Tibial artery (tissue), 4 donors: ENCODE data around the gene NCOR1.
A peak's percentile ranks its signal among the peaks of the same experiment; 100 is the strongest.
"Not testable (repeated sequence)": the region's sequence is repeated elsewhere in the genome, so short reads cannot be mapped to it uniquely, and the experiment has no call there.

Experiments
- DNase-seq, 2 donors: peaks; one replicate each; pipeline ENCODE4 v3.0.0-alpha.2; 2019
- H3K27ac ChIP-seq, 2 donors: fragments of 200-600 bp; sonication (generic) in 1 of 2; 1 replicate in 1 of 2; 2 replicates in 1 of 2; pipeline ENCODE4 v1.5.1; 2018 to 2019; ENCODE audit warnings: mild to moderate bottlenecking in 1 of 2
- H3K27me3 ChIP-seq, 2 donors: fragments of 200-600 bp; sonication (generic) in 1 of 2; one replicate each; pipeline versions ENCODE4 v1.5.1 to v1.6.0; 2016 to 2019
- H3K36me3 ChIP-seq, 3 donors: fragments of 200-600 bp; sonication (generic) in 2 of 3; one replicate each; pipeline ENCODE4 v1.5.1; 2016 to 2019; ENCODE audit warnings: mild to moderate bottlenecking in 2 of 3
- H3K4me1 ChIP-seq, 4 donors: fragments of 200-600 bp; sonication (generic) in 2 of 4; 1 replicate in 3 of 4; 2 replicates in 1 of 4; pipeline ENCODE4 v1.5.1; 2016 to 2019
- H3K4me3 ChIP-seq, 2 donors: fragments of 200-600 bp; sonication (generic) in 1 of 2; 1 replicate in 1 of 2; 2 replicates in 1 of 2; pipeline ENCODE4 v1.5.1; 2018 to 2019; ENCODE audit warnings: mild to moderate bottlenecking in 2 of 2
- H3K9me3 ChIP-seq, 3 donors: fragments of 200-600 bp; sonication (generic) in 1 of 3; one replicate each; pipeline ENCODE4 v1.5.1; 2016 to 2019
- intact Hi-C: fragments of 100-400 bp; cut with DNase I; formaldehyde crosslinking; loops from one replicate; pipeline ENCODE4 v1.15.0; 2023; ENCODE audit warnings: low total_unique reads
- TF ChIP-seq, protein P1 (sequence below), 2 experiments: fragments of 200-600 bp in 1 of 2; fragments of 450-650 bp in 1 of 2; IDR thresholded peaks; one replicate each; pipeline ENCODE4 v1.5.1; 2017 to 2019; ENCODE audit warnings: antibody characterized with exemption in 2 of 2, mild to moderate bottlenecking in 1 of 2, moderate library complexity in 1 of 2

NCOR1 gene

GRCh38 chr17:16215002-16215272, 397 bp downstream of the NCOR1 start:
- Histone ChIP-seq H3K27ac (peak overlapping the region; percentile 97 to 99), H3K36me3 (peaks cover 0 to 7% (median 0%) of the 10 kb centered on the region in 3 donors), H3K4me3 (peak overlapping the region; percentile 93 to 96), H3K27me3 (no peaks in the 10 kb centered on the region), H3K9me3 (no peaks in the 10 kb centered on the region), H3K4me1 (peaks cover 0 to 53% (median 24%) of the 10 kb centered on the region in 4 donors)
- peak; percentile 27 to 74 for DNase-seq
- TF ChIP-seq, protein P1, sequence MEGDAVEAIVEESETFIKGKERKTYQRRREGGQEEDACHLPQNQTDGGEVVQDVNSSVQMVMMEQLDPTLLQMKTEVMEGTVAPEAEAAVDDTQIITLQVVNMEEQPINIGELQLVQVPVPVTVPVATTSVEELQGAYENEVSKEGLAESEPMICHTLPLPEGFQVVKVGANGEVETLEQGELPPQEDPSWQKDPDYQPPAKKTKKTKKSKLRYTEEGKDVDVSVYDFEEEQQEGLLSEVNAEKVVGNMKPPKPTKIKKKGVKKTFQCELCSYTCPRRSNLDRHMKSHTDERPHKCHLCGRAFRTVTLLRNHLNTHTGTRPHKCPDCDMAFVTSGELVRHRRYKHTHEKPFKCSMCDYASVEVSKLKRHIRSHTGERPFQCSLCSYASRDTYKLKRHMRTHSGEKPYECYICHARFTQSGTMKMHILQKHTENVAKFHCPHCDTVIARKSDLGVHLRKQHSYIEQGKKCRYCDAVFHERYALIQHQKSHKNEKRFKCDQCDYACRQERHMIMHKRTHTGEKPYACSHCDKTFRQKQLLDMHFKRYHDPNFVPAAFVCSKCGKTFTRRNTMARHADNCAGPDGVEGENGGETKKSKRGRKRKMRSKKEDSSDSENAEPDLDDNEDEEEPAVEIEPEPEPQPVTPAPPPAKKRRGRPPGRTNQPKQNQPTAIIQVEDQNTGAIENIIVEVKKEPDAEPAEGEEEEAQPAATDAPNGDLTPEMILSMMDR (IDR thresholded peaks at IDR 0.05): no peak
- intact Hi-C loops: loop anchor here (5.0 kb wide), 1 partner anchor 72 kb away; no protein-coding TSS in a partner anchor

GRCh38 chr17:16214190-16215001, 938 bp downstream of the NCOR1 start:
- H3K27me3 ChIP-seq: no peaks in the 10 kb centered on the region
- DNase-seq: no peak
- intact Hi-C loops: loop anchor here (5.0 kb wide), 1 partner anchor 73 kb away; no protein-coding TSS in a partner anchor

DNA sequence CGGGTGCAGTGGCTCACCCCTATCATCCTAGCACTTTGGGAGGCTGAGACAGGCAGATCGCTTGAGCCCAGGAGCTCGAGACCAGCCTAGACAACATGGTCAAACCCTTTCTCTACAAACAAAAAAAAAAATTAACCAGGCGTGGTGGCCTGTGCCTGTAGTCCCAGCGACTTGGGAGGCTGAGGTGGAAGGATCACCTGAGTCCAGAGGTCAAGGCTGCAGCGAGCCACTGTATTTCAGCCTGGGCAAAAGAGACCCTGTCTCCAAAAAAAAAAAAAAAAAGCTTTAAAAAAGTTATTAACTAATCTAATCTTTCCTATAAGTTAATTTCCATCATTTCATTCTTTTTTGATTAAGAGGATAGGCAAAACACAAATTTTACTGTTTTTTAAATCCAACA, 2.5 kb downstream of the NCOR1 start:
- no peaks in the 10 kb centered on the region for H3K27me3 ChIP-seq
- H3K36me3 ChIP-seq: peaks cover 0 to 3% (median 0%) of the 10 kb centered on the region in 3 donors
- H3K4me1 ChIP-seq: peaks cover 0 to 49% (median 19%) of the 10 kb centered on the region in 4 donors
- no peak for DNase-seq
- no peaks in the 10 kb centered on the region for H3K9me3 ChIP-seq
- no peak overlapping the region for H3K4me3 ChIP-seq
- TF ChIP-seq, protein P1 (IDR thresholded peaks at IDR 0.05): no peak
- no peak overlapping the region for H3K27ac ChIP-seq
- intact Hi-C loops: no loop called here

More at GRCh38 chr17:16214190-16215001, 938 bp downstream of the NCOR1 start:
- Histone ChIP-seq H3K27ac (peak overlapping the region; percentile 97 to 99), H3K36me3 (peaks cover 0 to 7% (median 0%) of the 10 kb centered on the region in 3 donors), H3K4me1 (peaks cover 0 to 53% (median 24%) of the 10 kb centered on the region in 4 donors), H3K9me3 (no peaks in the 10 kb centered on the region), H3K4me3 (peak overlapping the region; percentile 93 to 96)
- TF ChIP-seq, protein P1 (IDR thresholded peaks at IDR 0.05): no peak

DNA sequence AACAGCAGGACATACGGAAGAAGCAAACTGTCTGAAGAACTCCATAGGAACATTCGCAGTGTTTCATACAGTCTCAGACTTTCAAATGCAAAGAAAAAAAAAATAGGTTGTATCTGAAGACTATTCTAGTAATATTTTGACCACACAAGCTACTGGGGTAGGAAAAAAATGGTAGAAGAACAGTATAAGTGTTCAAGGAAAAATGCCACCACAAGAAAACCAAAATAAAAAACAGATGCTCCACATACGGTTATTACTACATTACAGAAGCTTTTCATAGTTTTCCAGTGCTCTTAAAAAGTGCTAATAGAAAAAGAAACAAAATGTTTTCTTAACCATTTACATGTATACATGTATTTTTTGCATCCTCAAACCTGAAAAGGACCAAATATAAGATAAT, 3.7 kb downstream of the NCOR1 start:
- no peak for DNase-seq
- Histone ChIP-seq H3K9me3 (no peaks in the 10 kb centered on the region), H3K36me3 (peaks cover 0 to 3% (median 0%) of the 10 kb centered on the region in 3 donors), H3K27ac (no peak overlapping the region), H3K4me1 (peaks cover 0 to 43% (median 18%) of the 10 kb centered on the region in 4 donors), H3K27me3 (no peaks in the 10 kb centered on the region), H3K4me3 (no peak overlapping the region)
- intact Hi-C loops: no loop called here
- TF ChIP-seq, protein P1 (IDR thresholded peaks at IDR 0.05): no peak

- H3K36me3 ChIP-seq, intact Hi-C loops, H3K9me3 ChIP-seq, H3K27ac ChIP-seq, DNase-seq, H3K27me3 ChIP-seq, H3K4me3 ChIP-seq: not testable (repeated sequence)
- peaks cover 0 to 51% (median 28%) of the 10 kb centered on the region in 4 donors for H3K4me1 ChIP-seq
Observed at GRCh38 chr17:16204763-16205162, 10.6 kb downstream of the NCOR1 start.

- intact Hi-C loops, H3K27me3 ChIP-seq, DNase-seq, H3K36me3 ChIP-seq, H3K4me3 ChIP-seq, H3K9me3 ChIP-seq: not testable (repeated sequence)
- Histone ChIP-seq H3K27ac (peak overlapping the region; percentile 65 to 67), H3K4me1 (peaks cover 0 to 61% (median 37%) of the 10 kb centered on the region in 4 donors)
Observed at GRCh38 chr17:16202554-16203500, 12.5 kb downstream of the NCOR1 start.

DNA sequence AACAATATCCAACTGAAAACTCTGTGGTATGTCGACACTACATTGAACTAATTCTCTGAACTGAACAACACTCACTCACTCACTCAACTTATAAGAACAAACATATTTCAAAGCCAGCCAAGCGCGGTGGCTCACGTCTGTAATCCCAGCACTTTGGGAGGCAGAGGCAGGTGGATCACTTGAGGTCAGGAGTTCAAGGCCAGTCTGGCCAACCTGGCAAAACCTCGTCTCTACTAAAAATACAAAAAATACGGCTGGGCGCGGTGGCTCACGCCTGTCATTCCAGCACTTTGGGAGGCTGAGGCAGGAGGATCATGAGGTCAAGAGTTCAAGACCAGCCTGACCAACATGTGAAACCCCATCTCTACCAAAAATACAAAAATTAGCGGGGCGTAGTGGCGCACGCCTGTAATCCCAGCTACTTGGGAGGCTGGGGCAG, 13.6 kb downstream of the NCOR1 start:
- H3K36me3 ChIP-seq, H3K4me3 ChIP-seq, H3K9me3 ChIP-seq, intact Hi-C loops, DNase-seq, H3K27me3 ChIP-seq: not testable (repeated sequence)
- Histone ChIP-seq H3K4me1 (peaks cover 0 to 61% (median 37%) of the 10 kb centered on the region in 4 donors), H3K27ac (peak overlapping the region in 1 of 2 donors; percentile 67)
